C4-2B (cell line): Measurements from ENCODE around the gene ATP10D.
"Not testable (repeated sequence)": the region's sequence is repeated elsewhere in the genome, so short reads cannot be mapped to it uniquely, and the experiment has no call there.

Experiments used
- H3K27ac ChIP-seq: fragments of 450-650 bp; 2 replicates; pipeline ENCODE4 v1.5.1; 2017
- CTCF ChIP-seq: fragments of 450-650 bp; conservative IDR thresholded peaks from 2 replicates; pipeline ENCODE4 v1.5.1; 2017; ENCODE audit warnings: mild to moderate bottlenecking
- ZFX ChIP-seq: fragments of 450-650 bp; IDR thresholded peaks from 2 replicates; pipeline ENCODE4 v1.6.1; 2017

ATP10D gene

GRCh38 chr4:47553329-47554125 is 68.5 kb downstream of the ATP10D start:
- TF ChIP-seq CTCF: no peak
- no peak for TF ChIP-seq ZFX
- H3K27ac ChIP-seq: no peak overlapping the region

- H3K27ac ChIP-seq: not testable (repeated sequence)
Measured at GRCh38 chr4:47555920-47556319, 70.8 kb downstream of the ATP10D start.

- TF ChIP-seq CTCF: no peak
- no peak for TF ChIP-seq ZFX
- no peak overlapping the region for H3K27ac ChIP-seq
Measured at GRCh38 chr4:47557255-47557654, 72.2 kb downstream of the ATP10D start.

- H3K27ac ChIP-seq: no peak overlapping the region
- TF ChIP-seq ZFX (no peak), CTCF (no peak)
Measured at GRCh38 chr4:47560682-47561081, 75.6 kb downstream of the ATP10D start.

GRCh38 chr4:47561331-47561730 is 76.3 kb downstream of the ATP10D start:
- no peak for TF ChIP-seq CTCF
- no peak overlapping the region for H3K27ac ChIP-seq

- no peak for TF ChIP-seq CTCF
- TF ChIP-seq ZFX: no peak
- H3K27ac ChIP-seq: no peak overlapping the region
Measured at GRCh38 chr4:47562297-47562696, 77.2 kb downstream of the ATP10D start.

- no peak overlapping the region for H3K27ac ChIP-seq
- TF ChIP-seq ZFX: no peak
- TF ChIP-seq CTCF: no peak
Measured at GRCh38 chr4:47566566-47566965, 81.5 kb downstream of the ATP10D start.

GRCh38 chr4:47566969-47567368 is 81.9 kb downstream of the ATP10D start:
- no peak overlapping the region for H3K27ac ChIP-seq
- TF ChIP-seq CTCF (no peak), ZFX (no peak)
